GM21737 (cell line): ENCODE data around the gene HLA-DPA1.
"Not testable (repeated sequence)": the region's sequence is repeated elsewhere in the genome, so short reads cannot be mapped to it uniquely, and the experiment has no call there.

Experiments
- ATAC-seq: cut with Tn5 transposase; IDR thresholded peaks from one replicate; pipeline ENCODE4 v1.9.1; 2021; ENCODE audit warnings: mild to moderate bottlenecking, moderate library complexity; ENCODE audit not compliant: unreplicated experiment

The HLA-DPA1 gene

GRCh38 chr6:33065312-33065711 lies 8.1 kb downstream of the HLA-DPA1 start:
- ATAC-seq: no peak

GRCh38 chr6:33064723-33065122 lies 8.7 kb downstream of the HLA-DPA1 start:
- no peak for ATAC-seq

- ATAC-seq: not testable (repeated sequence)
Measured at GRCh38 chr6:33063435-33063834, 10.0 kb downstream of the HLA-DPA1 start.

DNA sequence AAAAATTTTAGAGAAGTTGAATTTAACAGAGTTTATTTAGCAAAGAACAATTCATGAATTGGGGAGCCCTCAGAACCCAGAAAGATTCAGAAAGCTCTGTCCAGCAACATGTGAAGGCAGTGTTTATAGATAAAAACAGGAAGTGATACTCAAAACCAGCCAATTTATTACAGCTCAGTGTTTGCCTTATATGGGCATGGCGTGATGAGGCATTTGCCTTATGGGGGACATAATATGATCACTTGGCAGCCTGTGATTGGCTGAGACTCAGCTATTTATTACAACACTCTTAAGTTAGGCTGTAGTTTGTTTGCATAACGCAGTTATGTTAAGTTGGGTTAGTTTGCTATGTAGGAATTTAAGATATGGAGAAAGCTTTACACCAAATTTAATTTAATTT lies 11.5 kb downstream of the HLA-DPA1 start:
- no peak for ATAC-seq

DNA sequence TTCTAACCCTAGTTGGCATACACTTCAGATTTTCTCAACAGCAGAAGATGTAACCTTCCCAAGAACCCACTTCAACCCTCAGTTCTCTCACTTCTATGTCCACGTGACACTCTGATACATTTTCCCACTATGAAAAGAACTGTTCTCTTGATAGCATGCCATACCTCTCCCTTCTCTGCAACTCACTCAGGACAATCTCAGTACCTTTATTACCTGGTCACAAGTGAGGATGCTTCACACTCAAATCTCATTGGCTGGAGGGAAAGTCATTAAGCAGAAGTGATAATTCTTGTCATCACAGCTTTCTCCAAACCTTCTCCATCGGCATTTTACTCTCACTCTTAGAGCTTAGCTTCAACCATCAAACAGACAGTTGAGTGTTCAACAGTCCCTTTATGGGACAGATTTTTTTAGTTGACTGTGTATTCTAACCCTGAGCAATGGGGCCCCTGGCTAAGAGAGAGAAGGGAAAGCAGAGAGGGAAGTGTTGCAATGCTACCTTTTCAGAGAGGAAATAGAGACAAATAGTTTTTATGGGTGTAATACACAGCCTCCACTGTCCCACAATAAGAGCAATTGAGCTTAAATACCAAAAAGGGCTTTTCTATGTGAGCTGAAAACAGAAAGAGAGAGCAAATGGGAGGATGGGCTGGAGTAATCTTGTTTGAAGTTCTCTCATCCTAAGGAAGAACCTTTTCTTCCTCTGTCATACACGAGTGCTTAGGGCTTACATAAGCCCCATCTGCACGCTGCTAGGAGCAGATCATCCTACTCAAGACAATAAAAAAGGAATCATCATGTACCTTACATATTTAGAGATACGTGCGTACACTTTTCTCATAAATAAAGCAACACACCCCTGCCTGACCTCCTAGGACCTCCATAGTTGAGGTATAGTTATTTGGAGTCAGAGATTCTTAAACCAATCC lies 16.0 kb downstream of the HLA-DPA1 start:
- no peak for ATAC-seq

- ATAC-seq: no peak
Measured at GRCh38 chr6:33053230-33053629, 20.2 kb downstream of the HLA-DPA1 start.

GRCh38 chr6:33052627-33053026 lies 20.8 kb downstream of the HLA-DPA1 start:
- ATAC-seq: no peak

GRCh38 chr6:33050014-33050810 lies 23.2 kb downstream of the HLA-DPA1 start:
- no peak for ATAC-seq

- ATAC-seq: no peak
Measured at GRCh38 chr6:33049323-33050013, 24.0 kb downstream of the HLA-DPA1 start.

DNA sequence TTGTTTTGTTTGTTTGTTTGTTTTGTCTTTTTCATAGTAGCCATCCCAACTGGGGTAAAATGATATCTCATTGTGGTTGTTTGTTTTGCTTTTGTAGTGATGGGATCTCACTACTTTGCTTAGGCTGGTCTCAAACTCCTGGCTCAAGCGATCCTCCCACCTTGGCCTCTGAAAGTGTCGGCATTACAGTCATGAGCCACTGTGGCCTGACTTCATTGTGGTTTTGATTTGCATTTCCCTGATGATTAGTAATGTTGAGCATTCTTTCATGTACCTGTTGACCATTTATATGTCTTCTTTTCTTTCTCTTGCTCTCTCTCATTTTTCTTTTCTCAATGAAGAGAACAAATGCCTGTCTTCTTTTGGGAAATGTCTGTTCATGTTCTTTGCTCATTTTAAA lies 33.3 kb downstream of the HLA-DPA1 start:
- ATAC-seq: no peak

DNA sequence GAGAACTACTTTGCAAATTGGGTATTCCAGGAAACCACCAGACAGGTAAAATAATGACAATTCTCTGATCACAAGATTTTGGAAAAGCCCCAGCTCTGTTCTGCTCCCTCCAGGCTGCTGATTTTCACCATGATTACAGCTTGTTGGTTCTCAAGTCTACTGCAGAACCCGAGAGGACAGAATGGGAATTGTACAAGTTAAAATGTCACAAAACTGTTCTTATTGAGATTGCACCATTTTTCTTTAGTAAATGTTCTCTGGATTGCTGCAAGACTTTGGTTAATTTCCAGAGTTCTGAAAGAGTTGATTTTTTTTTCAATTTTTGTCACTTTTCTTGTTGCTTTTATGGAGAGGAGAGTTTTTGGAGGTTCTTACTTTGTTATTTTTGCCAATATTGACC lies 36.9 kb downstream of the HLA-DPA1 start:
- no peak for ATAC-seq

DNA sequence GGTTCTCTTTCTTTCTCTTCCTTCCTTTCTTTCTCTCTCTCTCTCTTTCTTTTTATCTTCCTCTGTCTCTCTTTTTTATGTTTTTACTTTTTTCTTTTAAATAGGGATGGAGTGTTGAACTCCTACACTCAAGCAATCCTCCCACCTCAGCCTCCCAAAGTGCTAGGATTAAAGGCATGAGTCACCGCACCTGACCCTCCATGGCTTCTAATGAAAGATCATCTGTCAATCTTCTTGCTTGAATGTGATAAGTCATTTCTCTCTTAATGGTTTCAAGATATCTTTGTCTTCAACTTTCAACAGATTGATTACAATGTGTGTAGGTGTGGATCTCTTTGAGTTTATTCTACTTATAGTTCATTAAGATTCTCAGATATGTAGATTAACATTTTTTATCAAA lies 38.9 kb downstream of the HLA-DPA1 start:
- no peak for ATAC-seq

- no peak for ATAC-seq
Measured at GRCh38 chr6:33030245-33030644, 43.2 kb downstream of the HLA-DPA1 start.

- ATAC-seq: peak; percentile 68
Measured at GRCh38 chr6:33029328-33030184, 43.9 kb downstream of the HLA-DPA1 start.

DNA sequence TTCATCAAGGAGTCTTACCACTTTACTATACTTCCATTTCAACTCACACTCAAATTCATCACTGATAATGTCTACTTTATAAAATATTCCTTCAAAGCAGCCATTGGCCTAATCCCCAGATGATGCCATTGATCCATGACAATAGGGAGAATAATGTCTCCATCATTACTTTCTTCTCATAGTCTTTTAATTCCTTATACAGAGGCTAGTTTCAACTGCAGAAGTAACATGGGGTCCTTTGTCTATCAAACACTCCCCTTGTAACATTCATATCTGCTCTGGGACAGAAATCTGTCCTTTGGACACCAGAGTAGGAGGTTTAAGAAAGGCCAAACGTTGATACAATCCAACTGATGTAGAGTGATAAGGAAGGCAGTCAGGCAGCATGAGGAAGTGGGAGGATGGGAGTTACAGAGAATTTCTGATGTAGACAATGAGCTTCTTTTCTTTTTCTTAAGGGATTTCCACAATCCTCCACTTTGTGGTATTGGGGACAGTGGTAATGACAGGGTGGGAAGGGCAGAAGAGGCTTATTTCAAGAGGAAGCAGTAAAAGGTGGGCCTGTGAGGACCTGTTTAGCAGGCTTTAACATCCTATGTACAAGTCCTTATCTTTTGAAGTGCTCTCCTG lies 45.1 kb downstream of the HLA-DPA1 start:
- ATAC-seq: no peak

DNA sequence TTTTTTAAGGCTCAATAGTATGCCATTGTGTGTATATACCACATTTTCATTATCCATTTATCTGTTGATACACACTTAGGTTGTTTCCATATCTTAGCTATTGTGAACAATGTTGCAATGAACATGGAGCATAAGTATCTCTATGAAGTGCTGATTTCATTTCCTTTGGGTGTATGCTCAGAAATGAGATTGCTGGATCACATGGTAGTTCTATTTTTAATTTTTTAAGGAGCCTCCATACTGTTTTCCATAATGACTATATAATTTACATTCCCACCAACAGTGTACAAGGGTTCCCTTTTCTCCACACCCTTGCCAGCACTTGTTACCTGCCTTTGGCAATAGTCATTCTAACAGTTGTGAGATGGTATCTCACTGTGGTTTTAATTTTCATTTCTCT lies 48.9 kb downstream of the HLA-DPA1 start:
- ATAC-seq: no peak

DNA sequence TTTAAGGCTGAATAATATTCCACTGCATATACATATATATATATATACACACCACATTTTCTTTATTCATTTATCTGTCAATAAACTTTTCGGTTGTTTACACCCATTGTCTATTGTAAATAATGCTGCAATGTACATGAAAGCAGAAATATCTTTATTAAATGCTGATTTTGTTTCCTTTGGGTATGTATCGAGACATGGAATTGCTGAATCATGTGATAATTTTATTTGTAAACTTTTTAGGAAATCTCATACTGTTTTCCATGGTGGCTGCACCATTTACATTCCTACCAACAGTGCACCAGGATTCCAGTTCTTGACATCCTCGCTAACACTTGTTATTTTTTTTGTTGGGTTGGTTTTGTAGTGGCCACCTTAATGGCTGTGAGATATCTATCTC lies 49.9 kb downstream of the HLA-DPA1 start:
- no peak for ATAC-seq

- ATAC-seq: no peak
Measured at GRCh38 chr6:33021917-33022316, 51.5 kb downstream of the HLA-DPA1 start.

- no peak for ATAC-seq
Measured at GRCh38 chr6:33019372-33019771, 54.1 kb downstream of the HLA-DPA1 start.

GRCh38 chr6:33018904-33019303 lies 54.5 kb downstream of the HLA-DPA1 start:
- ATAC-seq: no peak
